ENCODE measurements around the gene ADGRD2.

ADGRD2 gene

GRCh38 chr9:124457079-124457886 is 7.0 kb downstream of the ADGRD2 start:
- DNase-seq (ENCODE audit: low read depth), result no peak

- no peak for DNase-seq (ENCODE audit: low read depth)
Measured at GRCh38 chr9:124457887-124458431, 7.7 kb downstream of the ADGRD2 start.

GRCh38 chr9:124458441-124458840 is 8.2 kb downstream of the ADGRD2 start:
- no peak for DNase-seq (ENCODE audit: low read depth)

- DNase-seq (ENCODE audit: low read depth), result no peak
Measured at GRCh38 chr9:124462739-124463138, 12.5 kb downstream of the ADGRD2 start.

- DNase-seq (ENCODE audit: low read depth), result no peak
Measured at GRCh38 chr9:124465736-124466135, 15.5 kb downstream of the ADGRD2 start.

- DNase-seq (ENCODE audit: low read depth), result no peak
Measured at GRCh38 chr9:124467410-124468060, 17.3 kb downstream of the ADGRD2 start.

- no peak for DNase-seq (ENCODE audit: low read depth)
Measured at GRCh38 chr9:124468061-124468740, 17.9 kb downstream of the ADGRD2 start.

- no peak for DNase-seq (ENCODE audit: low read depth)
Measured at GRCh38 chr9:124469011-124469832, 19.0 kb downstream of the ADGRD2 start.

GRCh38 chr9:124470306-124470705 is 20.1 kb downstream of the ADGRD2 start:
- no peak for DNase-seq (ENCODE audit: low read depth)

- no peak for DNase-seq (ENCODE audit: low read depth)
Measured at GRCh38 chr9:124470726-124471125, 20.5 kb downstream of the ADGRD2 start.

- no peak for DNase-seq (ENCODE audit: low read depth)
Measured at GRCh38 chr9:124471761-124472160, 21.5 kb downstream of the ADGRD2 start.

GRCh38 chr9:124472770-124473169 is 22.5 kb downstream of the ADGRD2 start:
- no peak for DNase-seq (ENCODE audit: low read depth)

GRCh38 chr9:124473310-124473709 is 23.1 kb downstream of the ADGRD2 start:
- no peak for DNase-seq (ENCODE audit: low read depth)

- DNase-seq (ENCODE audit: low read depth), result no peak
Measured at GRCh38 chr9:124474151-124474550, 23.9 kb downstream of the ADGRD2 start.

GRCh38 chr9:124475158-124475867 is 25.1 kb downstream of the ADGRD2 start:
- DNase-seq (ENCODE audit: low read depth), result no peak

- no peak for DNase-seq (ENCODE audit: low read depth)
Measured at GRCh38 chr9:124475868-124476690, 25.8 kb downstream of the ADGRD2 start.

GRCh38 chr9:124477211-124477647 is 27.0 kb downstream of the ADGRD2 start:
- DNase-seq (ENCODE audit: low read depth), result no peak

GRCh38 chr9:124477648-124478285 is 27.5 kb downstream of the ADGRD2 start:
- DNase-seq (ENCODE audit: low read depth), result no peak

- no peak for DNase-seq (ENCODE audit: low read depth)
Measured at GRCh38 chr9:124478354-124478753, 28.1 kb downstream of the ADGRD2 start.

GRCh38 chr9:124479371-124479770 is 29.1 kb downstream of the ADGRD2 start:
- no peak for DNase-seq (ENCODE audit: low read depth)
